ENCODE results near the gene ACTN3.

DNA sequence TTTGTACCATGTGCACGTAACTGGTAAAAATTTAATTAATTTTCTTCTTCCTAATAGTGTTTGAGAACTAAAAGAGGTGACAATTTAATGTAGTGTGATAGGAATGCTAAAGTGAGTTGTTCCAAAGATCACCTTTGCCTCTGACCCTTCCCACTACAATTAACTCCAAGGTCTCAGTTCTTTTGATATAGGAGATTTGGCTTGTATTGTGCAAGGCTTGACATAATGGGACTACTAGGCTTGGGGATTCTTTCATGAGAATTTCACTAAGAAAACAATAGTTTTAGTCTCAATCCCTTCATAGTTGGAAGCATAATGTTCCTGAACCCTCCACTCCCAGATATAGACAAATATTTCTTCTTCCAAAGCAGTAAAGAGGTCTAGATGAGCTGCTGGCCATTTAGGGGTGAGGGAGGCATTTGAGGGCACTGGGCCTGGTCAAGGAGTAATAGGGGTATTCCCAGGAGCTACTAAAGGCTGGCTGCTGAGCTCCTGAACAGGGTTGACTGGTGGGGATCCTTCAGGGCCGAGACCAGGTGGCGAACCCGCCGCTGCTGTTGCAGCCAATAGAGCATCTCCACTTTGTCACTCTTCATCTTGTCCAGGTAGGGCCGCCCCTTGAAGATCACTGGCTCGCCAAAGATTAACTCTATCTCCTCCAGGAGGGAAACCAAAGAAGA is 43.4 kb downstream of the ACTN3 start:
- TF ChIP-seq CTCF (IDR thresholded peaks at IDR 0.05) (no peak), POLR2A (IDR thresholded peaks at IDR 0.05) (no peak), EP300 (IDR thresholded peaks at IDR 0.05) (no peak)

All from tibial nerve (tissue), 4 donors.